HCT116 (cell line): ENCODE results near the gene SERGEF. TPM values are rescaled to one million over a fixed set of nuclear protein-coding genes. Genes with fewer than 3 reads are reported as not detected.

Source experiments
- ATAC-seq: fragments of 200-7000 bp; cut with Tn5 transposase; 2 replicates; pipeline ENCODE4 v1.9.1; 2020; ENCODE audit warnings: mild to moderate bottlenecking, moderate library complexity
- BruUV-seq: library from RNA; stranded (reverse); fragments of 400-500 nt; replicated peaks from 2 replicates; lab custom pipeline; 2021; lab: Mats Ljungman, UMichigan
- CTCF ChIA-PET: fragments of 300-600 bp; sonication (Branson Sonifier 250); formaldehyde crosslinking; loops from one replicate; lab custom pipeline; 2021; ENCODE audit warnings: antibody characterized with exemption; lab: Charles Lee
- POLR2A ChIA-PET: fragments of 300-600, 350-600 bp; sonication (Branson Sonifier 250); formaldehyde crosslinking; loops from one replicate; lab custom pipeline; 2021; ENCODE audit warnings: antibody characterized with exemption; lab: Charles Lee
- RAD21 ChIA-PET, 2 experiments: fragments of 300-600 bp; sonication (Branson Sonifier 250); formaldehyde crosslinking; loops; one replicate each; lab custom pipeline; 2023; ENCODE audit warnings: low total read pairs in 2 of 2; ENCODE audit not compliant: uncharacterized antibody in 2 of 2, unreplicated experiment in 2 of 2, low non-redundant PET in 1 of 2; lab: Charles Lee
- DNase-seq: peaks from one replicate; pipeline ENCODE4 v3.0.0-alpha.2; 2010; ENCODE audit warnings: low read depth, low spot score
- H2AFZ ChIP-seq: fragments of 200-600 bp; shearing (Covaris generic), sonication (generic); 2 replicates; pipeline ENCODE4 v1.6.1; 2017; ENCODE audit warnings: low read depth, mixed run types, mixed read lengths, antibody characterized with exemption, low read length; ENCODE audit not compliant: poor library complexity, severe bottlenecking
- H3K27ac ChIP-seq: 2 replicates; pipeline ENCODE4 v1.5.1; 2012; ENCODE audit warnings: low read depth, low read length
- H3K27me3 ChIP-seq: fragments of 200-600 bp; sonication (generic); 2 replicates; pipeline ENCODE4 v1.6.1; 2016; ENCODE audit warnings: mixed run types, low read length, mixed read lengths; ENCODE audit not compliant: insufficient read depth
- H3K36me3 ChIP-seq, 2 experiments: fragments of 200-500 bp in 1 of 2; fragments of 200-600 bp in 1 of 2; sonication (Bioruptor generic) in 1 of 2; sonication (generic) in 1 of 2; 2 replicates each; pipeline versions ENCODE4 v1.5.1 to v1.6.1; 2014 to 2016; ENCODE audit warnings: low read length in 2 of 2, inconsistent platforms in 1 of 2, mixed read lengths in 1 of 2, mixed run types in 1 of 2; ENCODE audit not compliant: insufficient read depth in 2 of 2, control insufficient read depth in 1 of 2
- H3K4me1 ChIP-seq, 2 experiments: fragments of 200-600 bp in 1 of 2; sonication (generic) in 1 of 2; 2 replicates each; pipeline versions ENCODE4 v1.5.1 to v1.6.1; 2012 to 2017; ENCODE audit warnings: low read length in 2 of 2, inconsistent platforms in 1 of 2, mild to moderate bottlenecking in 1 of 2, mixed read lengths in 1 of 2, mixed run types in 1 of 2, moderate library complexity in 1 of 2; ENCODE audit not compliant: insufficient read depth in 2 of 2, control insufficient read depth in 1 of 2
- H3K4me2 ChIP-seq: fragments of 200-600 bp; sonication (generic); 2 replicates; pipeline ENCODE4 v1.6.1; 2017; ENCODE audit warnings: mixed run types, low read length, mixed read lengths
- H3K4me3 ChIP-seq, 2 experiments: fragments of 200-600 bp in 1 of 2; sonication (generic) in 1 of 2; replicated peaks in 1 of 2; 2 replicates each; pipeline ENCODE4 v1.5.1; 2011 to 2016; ENCODE audit warnings: low read length in 2 of 2, control low read depth in 1 of 2, low read depth in 1 of 2, mild to moderate bottlenecking in 1 of 2, mixed read lengths in 1 of 2, mixed run types in 1 of 2
- H3K79me2 ChIP-seq: fragments of 200-600 bp; sonication (generic); 2 replicates; pipeline ENCODE4 v1.6.1; 2017; ENCODE audit warnings: mild to moderate bottlenecking, mixed run types, low read length, moderate library complexity, mixed read lengths; ENCODE audit not compliant: insufficient read depth
- H3K9ac ChIP-seq: fragments of 200-600 bp; sonication (generic); 2 replicates; pipeline ENCODE4 v1.6.1; 2016; ENCODE audit warnings: low read length, mixed read lengths
- H3K9me2 ChIP-seq: fragments of 200-600 bp; sonication (generic), shearing (Covaris generic); 2 replicates; pipeline ENCODE4 v1.6.1; 2017; ENCODE audit warnings: mixed run types, mild to moderate bottlenecking, moderate library complexity; ENCODE audit not compliant: insufficient read depth
- H3K9me3 ChIP-seq, 2 experiments: fragments of 200-500 bp in 1 of 2; fragments of 200-600 bp in 1 of 2; sonication (Bioruptor generic) in 1 of 2; sonication (generic) in 1 of 2; 2 replicates each; pipeline ENCODE4 v1.6.1; 2014 to 2017; ENCODE audit warnings: low read length in 2 of 2, mixed read lengths in 2 of 2, inconsistent platforms in 1 of 2, low read depth in 1 of 2, mild to moderate bottlenecking in 1 of 2, mixed run types in 1 of 2, moderate library complexity in 1 of 2; ENCODE audit not compliant: control insufficient read depth in 1 of 2, insufficient read depth in 1 of 2
- H4K20me1 ChIP-seq: fragments of 200-600 bp; sonication (generic), shearing (Covaris generic); 2 replicates; pipeline ENCODE4 v1.6.1; 2017; ENCODE audit warnings: mixed run types, mild to moderate bottlenecking, moderate library complexity; ENCODE audit not compliant: insufficient read depth
- EGR1 ChIP-seq: IDR thresholded peaks from 2 replicates; pipeline ENCODE4 v1.6.1; 2012; ENCODE audit warnings: low read depth
- EZH2phosphoT487 ChIP-seq: fragments of 200-600 bp; IDR thresholded peaks from 2 replicates; pipeline ENCODE4 v1.6.1; 2018; ENCODE audit warnings: antibody characterized with exemption, borderline replicate concordance
- POLR2A ChIP-seq: IDR thresholded peaks from 2 replicates; pipeline ENCODE4 v1.7.0; 2011; ENCODE audit warnings: borderline replicate concordance; ENCODE audit not compliant: insufficient read depth, insufficient read length; ENCODE audit errors: extremely low read depth
- SIN3A ChIP-seq: IDR thresholded peaks from 2 replicates; pipeline ENCODE4 v1.6.1; 2012; ENCODE audit warnings: low read depth
- SP1 ChIP-seq: IDR thresholded peaks from 2 replicates; pipeline ENCODE4 v1.6.1; 2012; ENCODE audit warnings: low read depth
- TCF7L2 ChIP-seq: IDR thresholded peaks from 2 replicates; pipeline ENCODE4 v1.7.0; 2011; ENCODE audit warnings: borderline replicate concordance, inconsistent platforms; ENCODE audit not compliant: insufficient read depth, insufficient read length; ENCODE audit errors: extremely low read depth
- ZNF274 ChIP-seq: fragments of 200-500 bp; sonication (Bioruptor generic); IDR thresholded peaks from 2 replicates; pipeline ENCODE4 v1.6.1; 2014; ENCODE audit warnings: mild to moderate bottlenecking, low read depth, low read length, inconsistent platforms
- intact Hi-C: fragments of 100-400 bp; cut with micrococcal nuclease; formaldehyde crosslinking; loops from 2 replicates; pipeline ENCODE4 v1.10.0; 2022
- total RNA-seq: library from RNA; stranded (reverse); gene quantifications from one replicate; pipeline ENCODE4 v1.2.1, GENCODE V29; 2021; ENCODE audit not compliant: unreplicated experiment
- TF ChIP-seq, protein P1 (sequence below): IDR thresholded peaks from 2 replicates; pipeline ENCODE4 v1.6.1; 2012; ENCODE audit warnings: low read depth
- TF ChIP-seq, protein P2 (sequence below): IDR thresholded peaks from 2 replicates; pipeline ENCODE4 v1.6.1; 2012

Gene SERGEF
- total RNA-seq, 1 experiment from 2014 or later = 32.8 TPM

DNA sequence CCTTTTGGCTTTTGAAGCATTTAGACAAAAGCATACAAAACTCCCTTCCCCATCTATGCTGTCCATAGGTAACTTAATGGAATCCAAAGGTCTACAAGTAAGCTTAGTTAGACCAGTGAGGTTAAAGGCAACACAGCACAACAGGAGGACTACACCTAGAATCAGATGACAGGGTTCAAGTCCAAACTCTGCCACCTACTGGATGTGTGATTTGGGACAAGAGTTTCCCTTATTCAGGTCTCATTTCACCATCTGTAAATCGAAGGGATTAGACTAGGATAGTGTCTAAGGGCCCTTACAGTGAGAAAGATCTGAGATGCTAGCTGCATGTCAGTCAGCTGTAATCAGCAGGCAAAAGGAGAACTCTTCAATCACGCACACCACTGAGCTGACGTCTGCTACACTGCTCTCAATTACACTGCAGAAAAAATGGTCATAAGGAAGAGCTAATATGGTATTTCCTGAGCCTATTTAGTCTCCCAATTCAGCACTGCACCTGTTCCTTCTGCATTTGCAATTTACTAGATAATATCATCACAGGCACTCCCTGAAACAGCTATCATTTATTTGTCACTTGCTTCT lies 82.2 kb downstream of the SERGEF start:
- no peak overlapping the region for H2AFZ ChIP-seq
- H3K4me3 ChIP-seq = no peak overlapping the region
- CTCF ChIA-PET = interaction anchor here (2.0 kb wide), 1 partner anchor 200 kb away, joined by 5 read pairs; no protein-coding TSS in a partner anchor
- no peak for DNase-seq
- no peak for ATAC-seq
- POLR2A ChIA-PET = no interaction called here
- no peaks in the 10 kb centered on the region for H3K9me2 ChIP-seq
- H3K4me1 ChIP-seq = no peaks in the 10 kb centered on the region
- no TSS peak for BruUV-seq
- TF ChIP-seq SP1 = no peak
- no peak for TF ChIP-seq EGR1
- TF ChIP-seq, protein P1, sequence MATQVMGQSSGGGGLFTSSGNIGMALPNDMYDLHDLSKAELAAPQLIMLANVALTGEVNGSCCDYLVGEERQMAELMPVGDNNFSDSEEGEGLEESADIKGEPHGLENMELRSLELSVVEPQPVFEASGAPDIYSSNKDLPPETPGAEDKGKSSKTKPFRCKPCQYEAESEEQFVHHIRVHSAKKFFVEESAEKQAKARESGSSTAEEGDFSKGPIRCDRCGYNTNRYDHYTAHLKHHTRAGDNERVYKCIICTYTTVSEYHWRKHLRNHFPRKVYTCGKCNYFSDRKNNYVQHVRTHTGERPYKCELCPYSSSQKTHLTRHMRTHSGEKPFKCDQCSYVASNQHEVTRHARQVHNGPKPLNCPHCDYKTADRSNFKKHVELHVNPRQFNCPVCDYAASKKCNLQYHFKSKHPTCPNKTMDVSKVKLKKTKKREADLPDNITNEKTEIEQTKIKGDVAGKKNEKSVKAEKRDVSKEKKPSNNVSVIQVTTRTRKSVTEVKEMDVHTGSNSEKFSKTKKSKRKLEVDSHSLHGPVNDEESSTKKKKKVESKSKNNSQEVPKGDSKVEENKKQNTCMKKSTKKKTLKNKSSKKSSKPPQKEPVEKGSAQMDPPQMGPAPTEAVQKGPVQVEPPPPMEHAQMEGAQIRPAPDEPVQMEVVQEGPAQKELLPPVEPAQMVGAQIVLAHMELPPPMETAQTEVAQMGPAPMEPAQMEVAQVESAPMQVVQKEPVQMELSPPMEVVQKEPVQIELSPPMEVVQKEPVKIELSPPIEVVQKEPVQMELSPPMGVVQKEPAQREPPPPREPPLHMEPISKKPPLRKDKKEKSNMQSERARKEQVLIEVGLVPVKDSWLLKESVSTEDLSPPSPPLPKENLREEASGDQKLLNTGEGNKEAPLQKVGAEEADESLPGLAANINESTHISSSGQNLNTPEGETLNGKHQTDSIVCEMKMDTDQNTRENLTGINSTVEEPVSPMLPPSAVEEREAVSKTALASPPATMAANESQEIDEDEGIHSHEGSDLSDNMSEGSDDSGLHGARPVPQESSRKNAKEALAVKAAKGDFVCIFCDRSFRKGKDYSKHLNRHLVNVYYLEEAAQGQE = no peak
- TF ChIP-seq TCF7L2 = no peak
- TF ChIP-seq, protein P2, sequence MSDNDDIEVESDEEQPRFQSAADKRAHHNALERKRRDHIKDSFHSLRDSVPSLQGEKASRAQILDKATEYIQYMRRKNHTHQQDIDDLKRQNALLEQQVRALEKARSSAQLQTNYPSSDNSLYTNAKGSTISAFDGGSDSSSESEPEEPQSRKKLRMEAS = no peak
- TF ChIP-seq ZNF274 = no peak
- no peak for TF ChIP-seq EZH2phosphoT487
- no peak for TF ChIP-seq POLR2A
- TF ChIP-seq SIN3A = no peak
- no peaks in the 10 kb centered on the region for H3K27me3 ChIP-seq
- H3K9me3 ChIP-seq = no peaks in the 10 kb centered on the region
- no peak overlapping the region for H3K27ac ChIP-seq
- H3K36me3 ChIP-seq = no peaks in the 10 kb centered on the region
- no peaks in the 10 kb centered on the region for H4K20me1 ChIP-seq
- no peaks in the 10 kb centered on the region for H3K79me2 ChIP-seq
- RAD21 ChIA-PET = no interaction called here
- intact Hi-C loops = no loop called here
- H3K4me2 ChIP-seq = no peak overlapping the region
- no peak overlapping the region for H3K9ac ChIP-seq
